ENCODE results near the gene GOLGA8O.
"Not testable (repeated sequence)": the region's sequence is repeated elsewhere in the genome, so short reads cannot be mapped to it uniquely, and the experiment has no call there.

GOLGA8O gene

GRCh38 chr15:32455534-32455933, at the start of gene GOLGA8O:
GOLGA8O (minus strand) TSS chr15:32455634; CDS start chr15:32455536, 98 bp downstream.
- DNase-seq (ENCODE audit: low spot score): not testable (repeated sequence)

- DNase-seq (ENCODE audit: low spot score): not testable (repeated sequence)
Observed at GRCh38 chr15:32504152-32504811, 48.8 kb upstream of the GOLGA8O start.

GRCh38 chr15:32502946-32503345, 47.5 kb upstream of the GOLGA8O start:
- not testable (repeated sequence) for DNase-seq (ENCODE audit: low spot score)

GRCh38 chr15:32492768-32493167, 37.3 kb upstream of the GOLGA8O start:
- DNase-seq (ENCODE audit: low spot score): not testable (repeated sequence)

GRCh38 chr15:32486474-32486873, 31.0 kb upstream of the GOLGA8O start:
- not testable (repeated sequence) for DNase-seq (ENCODE audit: low spot score)

GRCh38 chr15:32483377-32483776, 27.9 kb upstream of the GOLGA8O start:
- DNase-seq (ENCODE audit: low spot score): not testable (repeated sequence)

- DNase-seq (ENCODE audit: low spot score): not testable (repeated sequence)
Observed at GRCh38 chr15:32481683-32482082, 26.2 kb upstream of the GOLGA8O start.

- DNase-seq (ENCODE audit: low spot score): not testable (repeated sequence)
Observed at GRCh38 chr15:32468076-32468475, 12.6 kb upstream of the GOLGA8O start.

- DNase-seq (ENCODE audit: low spot score): not testable (repeated sequence)
Observed at GRCh38 chr15:32440445-32440977, 14.9 kb downstream of the GOLGA8O start.

GRCh38 chr15:32434102-32434963, 21.1 kb downstream of the GOLGA8O start:
- DNase-seq (ENCODE audit: low spot score): not testable (repeated sequence)

GRCh38 chr15:32427635-32428034, 27.8 kb downstream of the GOLGA8O start:
- DNase-seq (ENCODE audit: low spot score): not testable (repeated sequence)

- DNase-seq (ENCODE audit: low spot score): not testable (repeated sequence)
Observed at GRCh38 chr15:32426511-32426910, 28.9 kb downstream of the GOLGA8O start.

- DNase-seq (ENCODE audit: low spot score): not testable (repeated sequence)
Observed at GRCh38 chr15:32407903-32408302, 47.5 kb downstream of the GOLGA8O start.

- DNase-seq (ENCODE audit: low spot score): not testable (repeated sequence)
Observed at GRCh38 chr15:32403192-32403591, 52.2 kb downstream of the GOLGA8O start, which contains the start of gene GOLGA8K. GOLGA8K (minus strand) TSS chr15:32403292; CDS start chr15:32403194, 98 bp downstream.

GRCh38 chr15:32396522-32396921, 58.9 kb downstream of the GOLGA8O start:
- not testable (repeated sequence) for DNase-seq (ENCODE audit: low spot score)

Data from D341Med (cell line).